ENCODE results near the gene ATP8A2.

DNA sequence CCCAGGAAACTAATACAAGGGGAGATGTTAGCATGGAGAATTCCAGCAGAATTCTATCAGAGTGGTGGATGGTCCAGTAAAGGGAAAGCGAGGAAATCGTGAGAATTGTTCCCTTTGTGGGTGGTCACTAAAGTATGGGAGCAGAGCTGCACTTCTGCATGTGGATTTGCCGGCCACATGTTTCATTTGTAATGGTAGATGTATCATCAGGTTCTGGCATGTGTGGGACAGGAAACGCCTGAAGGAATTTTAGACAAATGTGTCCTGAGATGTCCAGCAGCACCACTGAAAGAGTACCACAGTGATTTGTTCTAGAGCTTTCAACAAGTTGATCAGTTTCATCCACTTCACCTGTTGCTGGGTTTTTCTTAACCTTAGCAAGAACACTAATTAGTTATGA, 371.6 kb downstream of the ATP8A2 start:
- TF ChIP-seq, protein P1, sequence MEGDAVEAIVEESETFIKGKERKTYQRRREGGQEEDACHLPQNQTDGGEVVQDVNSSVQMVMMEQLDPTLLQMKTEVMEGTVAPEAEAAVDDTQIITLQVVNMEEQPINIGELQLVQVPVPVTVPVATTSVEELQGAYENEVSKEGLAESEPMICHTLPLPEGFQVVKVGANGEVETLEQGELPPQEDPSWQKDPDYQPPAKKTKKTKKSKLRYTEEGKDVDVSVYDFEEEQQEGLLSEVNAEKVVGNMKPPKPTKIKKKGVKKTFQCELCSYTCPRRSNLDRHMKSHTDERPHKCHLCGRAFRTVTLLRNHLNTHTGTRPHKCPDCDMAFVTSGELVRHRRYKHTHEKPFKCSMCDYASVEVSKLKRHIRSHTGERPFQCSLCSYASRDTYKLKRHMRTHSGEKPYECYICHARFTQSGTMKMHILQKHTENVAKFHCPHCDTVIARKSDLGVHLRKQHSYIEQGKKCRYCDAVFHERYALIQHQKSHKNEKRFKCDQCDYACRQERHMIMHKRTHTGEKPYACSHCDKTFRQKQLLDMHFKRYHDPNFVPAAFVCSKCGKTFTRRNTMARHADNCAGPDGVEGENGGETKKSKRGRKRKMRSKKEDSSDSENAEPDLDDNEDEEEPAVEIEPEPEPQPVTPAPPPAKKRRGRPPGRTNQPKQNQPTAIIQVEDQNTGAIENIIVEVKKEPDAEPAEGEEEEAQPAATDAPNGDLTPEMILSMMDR (IDR thresholded peaks at IDR 0.05) = no peak
- TF ChIP-seq TCF7L2 (IDR thresholded peaks at IDR 0.05; ENCODE audit: low read depth, low read length) (no peak), POLR2AphosphoS5 (IDR thresholded peaks at IDR 0.05; ENCODE audit: low read depth, low read length) (no peak), REST (IDR thresholded peaks at IDR 0.05; ENCODE audit: insufficient read depth in 1 of 2, low read depth in 2 of 2, low read length in 1 of 2) (no peak), SIN3A (IDR thresholded peaks at IDR 0.05; ENCODE audit: borderline replicate concordance, insufficient read depth, low read depth, low read length) (no peak)

Data from Panc1 (cell line).